ENCODE data around the gene PCK2.

PCK2 gene

DNA sequence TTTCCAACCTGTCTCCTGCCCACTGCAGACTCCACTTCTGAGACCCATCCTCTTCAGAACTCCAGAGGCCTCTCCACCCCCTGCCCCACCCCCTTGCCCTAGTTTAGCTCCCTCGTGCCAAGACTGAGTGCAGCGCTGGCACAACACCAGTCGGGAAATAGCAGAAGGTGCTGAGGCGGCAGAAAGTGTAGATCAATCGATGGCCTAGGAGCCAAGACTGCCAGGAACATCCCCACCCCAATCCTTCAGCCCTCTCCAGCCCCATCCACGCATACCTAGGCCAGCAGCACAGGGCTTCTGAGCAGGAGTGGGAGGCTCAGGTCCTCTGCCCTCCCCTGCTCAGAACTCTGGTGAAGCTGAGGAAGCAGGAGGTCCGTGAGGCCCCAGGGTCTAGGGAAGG is 21.7 kb upstream of the PCK2 start:
- Histone ChIP-seq H3K27me3 (no peaks in the 10 kb centered on the region), H3K4me3 (no peak overlapping the region), H3K27ac (no peak overlapping the region), H3K4me1 (peaks cover 0 to 32% (median 18%) of the 10 kb centered on the region in 10 experiments; a peak in 14 of 20 replicates), H3K36me3 (no peaks in the 10 kb centered on the region), H3K9ac (no peak overlapping the region), H3K9me3 (replicated peaks in 1 of 11) (no peaks in the 10 kb centered on the region), H3K4me2 (peak overlapping the region in 5 of 11 experiments; percentile 4 to 45 (median 43); a peak in 7 of 22 replicates), H4K20me1 (no peaks in the 10 kb centered on the region)
- no peak for TF ChIP-seq Cebpa-rat (IDR thresholded peaks at IDR 0.05)

DNA sequence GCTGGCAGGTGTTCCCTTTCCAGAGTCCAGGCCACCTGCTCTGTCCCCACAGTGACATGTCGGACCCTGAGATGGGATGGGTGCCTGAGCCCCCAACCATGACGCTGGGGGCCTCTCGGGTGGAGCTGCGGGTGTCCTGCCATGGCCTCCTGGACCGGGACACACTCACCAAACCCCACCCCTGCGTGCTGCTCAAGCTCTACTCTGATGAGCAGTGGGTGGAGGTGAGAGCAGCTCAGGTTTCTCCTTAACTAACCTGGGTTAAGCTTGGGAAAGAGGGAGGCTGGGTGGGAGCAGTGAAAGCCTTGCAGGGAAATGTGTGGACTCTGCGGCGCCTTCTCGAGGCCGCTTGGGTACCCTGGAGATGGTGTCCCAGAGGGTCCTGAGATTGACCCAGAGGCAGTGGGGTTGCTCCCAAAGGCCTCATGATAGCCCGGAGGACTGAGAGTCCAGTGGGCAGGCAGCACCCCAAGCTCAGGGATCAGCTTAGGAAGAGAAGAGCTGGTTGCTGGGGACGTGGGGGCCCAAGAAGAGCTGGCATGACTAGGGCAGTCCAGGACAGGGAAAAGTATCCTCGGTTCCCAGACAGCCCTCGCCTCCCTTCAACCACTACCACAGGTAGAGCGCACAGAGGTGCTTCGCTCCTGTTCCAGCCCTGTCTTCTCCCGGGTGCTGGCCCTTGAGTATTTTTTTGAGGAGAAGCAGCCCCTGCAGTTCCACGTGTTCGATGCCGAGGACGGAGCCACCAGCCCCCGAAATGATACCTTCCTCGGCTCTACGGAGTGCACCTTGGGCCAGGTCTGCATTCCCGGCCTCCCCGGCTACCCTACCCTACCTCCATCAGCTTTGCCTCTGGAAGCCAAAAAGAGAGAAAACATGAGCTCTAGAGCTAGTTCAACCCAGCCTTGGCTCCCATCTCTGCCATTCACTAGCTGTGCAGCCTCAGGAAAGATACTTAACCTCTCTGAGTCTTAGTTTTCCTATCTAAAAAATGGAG is 20.9 kb upstream of the PCK2 start:
- Histone ChIP-seq H3K9ac (no peak overlapping the region), H3K9me3 (replicated peaks in 1 of 11) (no peaks in the 10 kb centered on the region), H3K27ac (no peak overlapping the region), H3K4me1 (peaks cover 0 to 38% (median 23%) of the 10 kb centered on the region in 10 experiments; a peak in 14 of 20 replicates), H4K20me1 (no peaks in the 10 kb centered on the region), H3K27me3 (no peaks in the 10 kb centered on the region), H3K36me3 (no peaks in the 10 kb centered on the region), H3K4me3 (no peak overlapping the region), H3K4me2 (peak overlapping the region in 5 of 11 experiments; percentile 4 to 45 (median 43); a peak in 7 of 22 replicates)
- TF ChIP-seq Cebpa-rat (IDR thresholded peaks at IDR 0.05), result no peak

DNA sequence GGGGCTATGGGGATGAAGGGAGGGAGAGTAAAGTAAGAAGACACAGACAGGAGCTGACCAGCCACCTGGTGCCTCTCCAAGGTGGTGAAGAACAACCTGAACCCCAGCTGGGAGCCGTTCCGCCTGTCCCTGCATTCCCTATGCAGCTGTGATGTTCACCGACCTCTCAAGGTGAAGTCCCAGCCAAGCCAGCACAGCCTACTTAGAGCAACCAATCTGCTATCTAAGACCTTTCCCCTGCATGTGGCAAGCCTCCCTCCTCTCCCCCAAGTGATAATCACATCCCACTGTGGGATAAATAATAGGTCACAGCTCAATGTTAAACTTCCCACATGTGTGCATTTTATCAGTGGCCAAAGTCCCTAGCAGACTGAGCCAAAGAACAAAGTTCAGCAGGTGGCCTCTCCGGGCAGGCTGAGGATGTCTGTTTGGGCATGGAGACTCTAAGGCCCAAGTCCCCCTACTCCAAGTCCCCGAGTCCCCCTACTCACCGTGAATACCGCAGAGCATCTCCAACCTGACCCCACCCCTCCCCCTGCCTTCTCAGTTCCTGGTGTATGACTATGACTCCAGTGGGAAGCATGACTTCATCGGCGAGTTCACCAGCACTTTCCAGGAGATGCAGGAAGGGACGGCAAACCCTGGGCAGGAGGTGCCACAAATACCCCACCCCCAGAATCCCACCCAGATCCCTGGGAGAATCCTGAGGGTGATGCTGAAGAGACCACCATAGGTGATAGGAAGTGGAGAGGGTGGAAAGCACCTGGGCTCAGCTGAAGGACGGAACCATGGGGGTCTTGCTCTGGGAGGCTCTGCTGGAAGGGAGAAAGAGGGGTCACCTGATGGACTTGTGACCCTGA is 19.3 kb upstream of the PCK2 start:
- TF ChIP-seq Cebpa-rat (IDR thresholded peaks at IDR 0.05), result no peak
- Histone ChIP-seq H4K20me1 (0 out of 22 replicates have a peak, but pooled peaks cover 0 to under 1% (median 0%) of the 10 kb centered on the region in 11 experiments), H3K4me2 (peak overlapping the region in 2 of 11 experiments; percentile 2 to 7; a peak in 2 of 22 replicates), H3K4me1 (peaks cover 0 to 36% (median 31%) of the 10 kb centered on the region in 10 experiments; a peak in 17 of 20 replicates), H3K36me3 (no peaks in the 10 kb centered on the region), H3K4me3 (no peak overlapping the region), H3K27me3 (peaks cover 0 to 4% (median 0%) of the 10 kb centered on the region in 11 experiments; a peak in 1 of 22 replicates), H3K27ac (no peak overlapping the region), H3K9me3 (replicated peaks in 1 of 11) (no peaks in the 10 kb centered on the region), H3K9ac (no peak overlapping the region)

- no peaks in the 10 kb centered on the region for H3K36me3 ChIP-seq
- no peak for TF ChIP-seq Cebpa-rat (IDR thresholded peaks at IDR 0.05)
- H3K4me1 ChIP-seq, result peaks cover 8 to 43% (median 37%) of the 10 kb centered on the region in 10 experiments; a peak in 19 of 20 replicates
- peaks cover 0 to 12% (median 0%) of the 10 kb centered on the region in 11 experiments; a peak in 2 of 22 replicates for H3K27me3 ChIP-seq
- H3K9me3 ChIP-seq (replicated peaks in 1 of 11), result no peaks in the 10 kb centered on the region
- H3K4me3 ChIP-seq, result no peak overlapping the region
- H3K4me2 ChIP-seq, result peak overlapping the region in 2 of 11 experiments; percentile 2 to 7; a peak in 2 of 22 replicates
- peaks cover 0 to 5% (median 0%) of the 10 kb centered on the region in 11 experiments; a peak in 2 of 22 replicates for H4K20me1 ChIP-seq
- no peak overlapping the region for H3K27ac ChIP-seq
- H3K9ac ChIP-seq, result no peak overlapping the region
Measured at GRCh38 chr14:24075485-24076301, 18.4 kb upstream of the PCK2 start.

- Histone ChIP-seq H3K27ac (no peak overlapping the region), H3K4me3 (no peak overlapping the region), H3K9me3 (replicated peaks in 1 of 11) (no peaks in the 10 kb centered on the region), H4K20me1 (peaks cover 0 to 5% (median 0%) of the 10 kb centered on the region in 11 experiments; a peak in 2 of 22 replicates), H3K27me3 (peaks cover 0 to 16% (median 0%) of the 10 kb centered on the region in 11 experiments; a peak in 7 of 22 replicates), H3K36me3 (no peaks in the 10 kb centered on the region), H3K4me2 (no peak overlapping the region), H3K4me1 (peaks cover 11 to 48% (median 41%) of the 10 kb centered on the region in 10 experiments; a peak in 19 of 20 replicates), H3K9ac (no peak overlapping the region)
- TF ChIP-seq Cebpa-rat (IDR thresholded peaks at IDR 0.05), result no peak
Measured at GRCh38 chr14:24076302-24076601, 17.9 kb upstream of the PCK2 start.

GRCh38 chr14:24077086-24077485 is 17.0 kb upstream of the PCK2 start:
- Histone ChIP-seq H3K9me3 (replicated peaks in 1 of 11) (no peaks in the 10 kb centered on the region), H3K9ac (no peak overlapping the region), H3K4me3 (no peak overlapping the region), H4K20me1 (peaks cover 0 to 5% (median 0%) of the 10 kb centered on the region in 11 experiments; a peak in 2 of 22 replicates), H3K4me1 (peaks cover 11 to 56% (median 49%) of the 10 kb centered on the region in 10 experiments; a peak in 19 of 20 replicates), H3K27ac (no peak overlapping the region), H3K4me2 (no peak overlapping the region; a peak in 1 of 22 replicates), H3K36me3 (no peaks in the 10 kb centered on the region), H3K27me3 (peaks cover 0 to 25% (median 7%) of the 10 kb centered on the region in 11 experiments; a peak in 12 of 22 replicates)
- TF ChIP-seq Cebpa-rat (IDR thresholded peaks at IDR 0.05), result no peak

DNA sequence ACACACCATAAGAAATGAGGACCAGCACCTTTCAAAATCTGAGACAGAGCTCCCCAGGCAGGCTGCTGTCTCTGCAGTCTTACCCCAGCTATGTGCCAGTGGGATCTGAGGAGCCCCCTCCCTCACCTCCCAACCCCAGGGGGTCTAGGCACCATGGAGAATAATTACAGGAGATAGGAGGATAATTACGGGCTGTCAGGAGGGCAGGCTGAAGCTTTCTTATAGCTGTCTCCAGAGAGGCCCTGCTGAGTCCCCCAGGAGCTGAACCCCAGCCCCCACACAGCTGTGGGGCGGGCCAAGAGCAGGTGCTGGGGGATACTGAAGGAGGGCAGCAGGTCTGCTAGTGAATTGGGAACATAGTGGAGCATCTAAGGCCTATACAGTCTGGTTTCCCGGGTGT is 16.0 kb upstream of the PCK2 start:
- 0 out of 22 replicates have a peak overlapping the region, but pooled peaks of 2 of the 11 experiments have one; percentile 9 to 43 for H3K9ac ChIP-seq
- H3K4me1 ChIP-seq, result peaks cover 11 to 52% (median 41%) of the 10 kb centered on the region in 10 experiments; a peak in 19 of 20 replicates
- peak overlapping the region in 7 of 11 experiments; percentile 8 to 97 (median 47); a peak in 11 of 22 replicates for H3K4me2 ChIP-seq
- H3K27me3 ChIP-seq, result peaks cover 0 to 35% (median 13%) of the 10 kb centered on the region in 11 experiments; a peak in 12 of 22 replicates
- H3K4me3 ChIP-seq, result no peak overlapping the region
- no peaks in the 10 kb centered on the region for H3K9me3 ChIP-seq (replicated peaks in 1 of 11)
- H4K20me1 ChIP-seq, result peaks cover 0 to 9% (median 0%) of the 10 kb centered on the region in 11 experiments; a peak in 2 of 22 replicates
- no peaks in the 10 kb centered on the region for H3K36me3 ChIP-seq
- TF ChIP-seq Cebpa-rat (IDR thresholded peaks at IDR 0.05), result no peak
- no peak overlapping the region for H3K27ac ChIP-seq

Measured in BLaER1 treated with 17β-estradiol and CSF1 and Interleukin-3, amounts not matched to agents 10 nM and 100 nM (cell line).